Measurements from ENCODE around the gene COL11A2. TPM values are rescaled to one million over a fixed set of nuclear protein-coding genes. Genes with fewer than 3 reads are reported as not detected.

The COL11A2 gene
- total RNA-seq, 1 experiment from 2014 or later: 7.6 TPM

DNA sequence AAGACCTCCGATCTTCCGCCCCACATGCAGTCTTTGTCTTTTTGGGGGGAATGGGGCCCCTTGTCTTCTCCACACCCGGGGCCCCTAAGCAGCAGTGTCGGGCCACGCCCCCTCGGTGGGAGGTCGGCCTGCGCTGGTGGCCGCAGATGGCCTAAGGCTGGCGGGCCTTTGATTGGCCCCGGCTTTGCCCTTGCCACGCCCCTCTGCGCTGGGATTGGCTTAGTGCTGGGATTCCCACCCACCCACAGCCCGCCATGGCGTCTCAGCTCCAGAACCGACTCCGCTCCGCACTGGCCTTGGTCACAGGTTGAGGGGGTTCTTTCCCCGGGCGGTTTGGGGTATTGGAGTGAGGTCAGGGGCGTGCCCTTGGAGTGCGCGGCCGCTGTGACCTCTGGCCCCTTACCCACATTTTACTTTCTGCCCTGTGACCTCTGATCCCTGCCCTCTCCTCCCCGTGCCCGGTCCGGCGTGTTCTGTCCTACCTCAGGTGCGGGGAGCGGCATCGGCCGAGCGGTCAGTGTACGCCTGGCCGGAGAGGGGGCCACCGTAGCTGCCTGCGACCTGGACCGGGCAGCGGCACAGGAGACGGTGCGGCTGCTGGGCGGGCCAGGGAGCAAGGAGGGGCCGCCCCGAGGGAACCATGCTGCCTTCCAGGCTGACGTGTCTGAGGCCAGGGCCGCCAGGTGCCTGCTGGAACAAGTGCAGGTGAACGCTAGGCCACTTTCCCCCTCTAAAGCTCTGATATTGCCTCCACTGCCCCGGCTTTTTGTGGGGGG is 12.3 kb upstream of the COL11A2 start, which contains the start of gene HSD17B8:
Gene HSD17B8, plus strand, starts transcription at position 241 of the 776 bp plus-strand sequence. Its CDS starts 14 bp downstream, at position 255.
- Histone ChIP-seq H3K4me3 (replicated peaks in 1 of 2; ENCODE audit: low read depth in 1 of 2, low read length in 2 of 2) (peak within 1 kb of the TSS; percentile 81 to 95), H3K4me1 (ENCODE audit: control insufficient read depth in 1 of 2, insufficient read depth in 2 of 2, low read length in 2 of 2) (peaks cover 39 to 66% of the 10 kb centered on the region in 2 experiments), H3K9ac (ENCODE audit: low read length) (peak within 1 kb of the TSS; percentile 96), H2AFZ (ENCODE audit: low read depth, low read length, poor library complexity, severe bottlenecking) (no peak within 1 kb of the TSS), H3K79me2 (ENCODE audit: insufficient read depth, low read length) (peaks cover 54% of the 10 kb centered on the region), H3K36me3 (ENCODE audit: control insufficient read depth in 1 of 2, insufficient read depth in 2 of 2, low read length in 2 of 2) (peaks cover 16 to 30% of the 10 kb centered on the region in 2 experiments; a peak in 3 of 4 replicates), H3K9me2 (ENCODE audit: insufficient read depth) (no peaks in the 10 kb centered on the region), H3K27me3 (ENCODE audit: insufficient read depth, low read length) (no peaks in the 10 kb centered on the region), H4K20me1 (ENCODE audit: insufficient read depth) (no peaks in the 10 kb centered on the region), H3K9me3 (ENCODE audit: control insufficient read depth in 1 of 2, insufficient read depth in 1 of 2, low read depth in 1 of 2, low read length in 2 of 2) (no peaks in the 10 kb centered on the region), H3K27ac (ENCODE audit: low read depth, low read length) (peak within 1 kb of the TSS; percentile 95), H3K4me2 (ENCODE audit: low read length) (peak within 1 kb of the TSS; percentile 97)
- BruUV-seq (replicated peaks): TSS peak; percentile 1
- ChIA-PET CTCF (interaction anchor here (0.9 to 2.0 kb wide), 3 partner anchors 44 to 93 kb away, joined by 3 to 10 read pairs (median 3); no protein-coding TSS in a partner anchor), POLR2A (interaction anchor here (0.9 kb wide), 1 partner anchor 45 kb away, joined by 4 read pairs; no protein-coding TSS in a partner anchor), RAD21 (ENCODE audit: low non-redundant PET in 1 of 2, low total read pairs in 2 of 2, uncharacterized antibody in 2 of 2, unreplicated experiment in 2 of 2) (no interaction called here)
- TF ChIP-seq TCF7L2 (IDR thresholded peaks at IDR 0.05; ENCODE audit: borderline replicate concordance, extremely low read depth, insufficient read depth, insufficient read length) (peak; percentile 35), POLR2A (IDR thresholded peaks at IDR 0.05; ENCODE audit: borderline replicate concordance, extremely low read depth, insufficient read depth, insufficient read length) (peak; percentile 58), SRF (IDR thresholded peaks at IDR 0.05; ENCODE audit: low read depth) (no peak), EGR1 (IDR thresholded peaks at IDR 0.05; ENCODE audit: low read depth) (no peak), YY1 (IDR thresholded peaks at IDR 0.05; ENCODE audit: extremely low read depth, insufficient replicate concordance, low read depth, low read length) (peak; percentile 87), POLR2AphosphoS5 (IDR thresholded peaks at IDR 0.05; ENCODE audit: low read depth, low read length) (peak; percentile 89), EZH2phosphoT487 (IDR thresholded peaks at IDR 0.05; ENCODE audit: borderline replicate concordance) (no peak), EZH2 (IDR thresholded peaks at IDR 0.05) (no peak), FOSL1 (IDR thresholded peaks at IDR 0.05; ENCODE audit: low read depth) (no peak)
- intact Hi-C loops (cut with micrococcal nuclease): loop anchor here (2.0 to 10.0 kb wide), 2 partner anchors 44 to 210 kb away; partner anchors contain the start of genes CUTA and PHF1
- peak; percentile 82 for DNase-seq (ENCODE audit: low read depth, low spot score)
- ATAC-seq: peak; percentile 61
